Epidermal melanocyte (primary cell): Measurements from ENCODE around the gene NT5C.
"Not testable (repeated sequence)": the region's sequence is repeated elsewhere in the genome, so short reads cannot be mapped to it uniquely, and the experiment has no call there.

Source experiments
- DNase-seq: peaks from one replicate; pipeline ENCODE4 v3.0.0; 2011; ENCODE audit warnings: low spot score; ENCODE audit not compliant: insufficient read length

NT5C gene

DNA sequence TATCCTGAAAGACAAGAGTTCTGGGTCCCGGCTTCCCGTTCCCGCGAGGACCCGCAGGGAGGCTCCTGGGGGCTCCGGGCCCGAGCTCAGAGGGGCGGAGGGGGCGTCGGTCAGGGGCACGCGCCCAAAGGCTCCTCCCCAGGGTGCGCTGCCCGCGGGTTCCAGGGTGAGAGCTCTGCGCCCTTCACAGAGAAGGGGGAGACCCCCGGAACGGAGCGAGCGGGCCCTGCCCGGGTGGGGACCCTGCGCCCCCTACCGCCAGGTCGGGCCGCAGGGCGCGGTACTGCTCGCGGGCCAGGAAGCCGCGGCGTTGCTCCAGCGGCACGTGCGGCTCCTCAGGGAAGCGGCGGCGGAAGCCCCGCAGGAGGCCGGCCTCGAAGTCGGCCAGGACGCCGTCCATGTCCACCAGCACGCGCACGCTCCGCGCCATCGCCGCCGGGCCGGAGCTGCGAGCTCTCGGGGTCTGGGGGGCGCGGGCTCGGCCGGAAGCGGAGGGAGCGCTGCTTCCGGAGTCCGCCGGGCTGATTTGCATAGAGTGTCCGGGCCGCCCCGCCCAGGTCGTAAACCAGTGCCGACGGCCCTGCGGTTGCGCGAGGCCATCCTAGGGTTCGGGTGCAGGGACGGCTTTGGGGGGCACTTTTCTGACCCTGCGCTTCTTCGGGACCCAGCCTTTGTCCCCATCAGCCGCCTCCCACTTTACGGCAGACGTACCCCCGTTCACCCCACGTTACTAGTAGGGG lies at the start of gene NT5C:
TSS of gene NT5C (minus strand) at position 465 of the 740 bp plus-strand sequence. CDS start at position 430, 35 bp downstream.
- peak; percentile 76 for DNase-seq

DNA sequence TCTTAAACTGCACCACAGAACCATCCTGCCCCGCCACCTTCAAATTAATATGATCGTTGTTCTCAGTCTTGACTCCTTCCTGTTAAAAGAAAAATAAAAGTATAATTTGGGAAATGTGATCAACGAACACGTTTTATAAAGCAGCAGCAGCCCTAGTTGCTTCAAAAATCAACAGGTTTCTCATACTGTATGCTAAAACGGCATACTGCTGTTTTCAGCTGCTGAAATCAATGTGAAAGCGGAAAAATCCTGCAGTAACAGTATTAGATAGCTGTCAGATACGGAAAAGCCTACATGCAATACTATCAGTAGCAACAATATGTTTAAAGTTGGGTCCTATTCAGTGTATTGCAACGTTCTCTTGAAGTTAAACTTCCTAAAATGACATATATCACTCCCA lies 49.6 kb upstream of the NT5C start:
- DNase-seq = no peak

DNA sequence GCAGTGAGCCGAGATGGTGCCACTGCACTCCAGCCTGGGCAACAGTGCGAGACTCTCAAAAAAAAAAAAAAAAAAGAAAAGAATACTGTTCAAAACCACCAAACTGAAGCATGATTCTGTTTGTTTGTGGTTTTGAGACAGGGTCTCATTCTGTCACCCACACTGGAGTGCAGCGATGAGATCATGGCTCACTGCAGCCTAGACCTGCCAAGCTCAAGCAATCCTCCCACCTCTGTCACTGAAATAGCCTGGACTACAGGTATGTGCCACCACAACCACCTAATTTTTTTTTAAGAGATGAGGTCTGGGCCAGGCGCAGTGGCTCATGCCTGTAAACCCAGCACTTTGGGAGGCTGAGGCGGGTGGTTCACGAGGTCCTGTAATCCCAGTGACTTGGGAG lies 46.9 kb upstream of the NT5C start:
- no peak for DNase-seq

DNA sequence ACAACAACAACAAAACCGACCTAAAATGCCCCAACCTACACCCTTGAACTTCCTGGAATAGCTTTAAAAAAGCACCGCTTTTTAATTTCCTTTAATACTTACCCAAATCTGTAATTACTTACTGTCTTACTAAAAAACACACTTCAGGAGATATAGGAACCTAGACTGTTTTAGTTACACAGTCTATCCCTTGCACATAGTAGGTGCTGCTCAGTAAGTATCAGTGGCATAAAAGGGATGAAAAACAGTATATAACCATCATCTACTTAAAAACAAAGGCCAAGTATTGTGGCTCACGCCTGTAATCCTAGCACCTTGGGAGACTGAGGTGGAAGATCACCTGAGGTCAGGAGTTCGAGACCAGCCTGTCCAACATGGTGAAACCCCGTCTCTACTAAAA lies 45.1 kb upstream of the NT5C start:
- no peak for DNase-seq

DNA sequence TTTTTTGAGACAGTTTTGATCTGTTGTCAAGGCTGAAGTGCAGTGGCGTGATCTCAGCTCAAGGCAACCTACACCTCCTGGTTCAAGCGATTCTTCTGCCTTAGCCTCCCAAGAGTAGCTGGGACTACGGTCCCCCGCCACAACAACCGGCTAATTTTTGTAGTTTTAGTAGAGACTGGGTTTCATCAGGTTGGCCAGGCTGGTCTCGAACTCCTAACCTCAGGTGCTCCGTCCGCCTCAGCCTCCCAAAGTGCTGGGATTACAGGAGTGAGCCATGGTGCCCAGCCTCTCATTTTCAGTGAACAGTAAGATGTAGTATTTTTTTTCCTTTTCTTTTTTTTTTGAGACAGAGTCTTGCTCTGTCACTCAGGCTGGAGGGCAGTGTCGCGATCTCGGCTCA lies 43.5 kb upstream of the NT5C start:
- DNase-seq = no peak

DNA sequence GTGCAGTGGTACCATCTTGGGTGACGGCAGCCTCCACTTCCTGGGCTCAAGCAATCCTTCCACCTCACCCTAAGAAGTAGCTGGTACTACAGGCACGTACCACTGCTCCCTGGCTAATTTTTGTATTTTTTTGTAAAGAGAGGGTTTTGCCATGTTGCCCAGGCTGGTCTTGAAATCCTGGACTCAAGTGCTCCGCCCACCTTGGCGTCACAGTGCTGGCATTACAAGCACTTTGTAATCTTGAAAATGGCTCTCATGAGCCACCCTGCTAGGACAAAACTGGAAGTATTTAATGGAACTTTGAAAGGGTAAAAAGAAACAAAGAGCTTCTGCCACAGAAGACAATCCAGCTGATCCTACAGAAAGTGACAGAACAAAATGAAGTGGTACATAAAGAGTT lies 42.0 kb upstream of the NT5C start:
- no peak for DNase-seq

DNA sequence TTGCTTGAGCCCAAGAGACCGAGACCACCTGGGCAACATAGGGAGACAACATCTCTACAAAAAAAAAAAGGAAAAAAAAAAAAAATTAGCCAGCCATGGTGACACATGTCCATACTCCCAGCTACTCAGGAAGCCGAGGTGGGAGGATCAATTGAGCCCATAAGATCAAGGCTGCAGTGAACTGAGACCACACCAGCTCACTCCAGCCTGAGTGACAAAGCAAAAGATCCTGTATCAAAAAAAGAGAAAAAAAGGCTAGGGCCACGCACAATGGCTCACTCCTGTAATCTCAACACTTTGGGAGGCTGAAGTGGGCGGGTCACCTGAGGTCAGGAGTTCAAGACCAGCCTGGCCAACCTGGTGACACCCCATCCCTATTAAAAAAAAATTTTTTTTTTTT lies 37.5 kb upstream of the NT5C start:
- DNase-seq = no peak

DNA sequence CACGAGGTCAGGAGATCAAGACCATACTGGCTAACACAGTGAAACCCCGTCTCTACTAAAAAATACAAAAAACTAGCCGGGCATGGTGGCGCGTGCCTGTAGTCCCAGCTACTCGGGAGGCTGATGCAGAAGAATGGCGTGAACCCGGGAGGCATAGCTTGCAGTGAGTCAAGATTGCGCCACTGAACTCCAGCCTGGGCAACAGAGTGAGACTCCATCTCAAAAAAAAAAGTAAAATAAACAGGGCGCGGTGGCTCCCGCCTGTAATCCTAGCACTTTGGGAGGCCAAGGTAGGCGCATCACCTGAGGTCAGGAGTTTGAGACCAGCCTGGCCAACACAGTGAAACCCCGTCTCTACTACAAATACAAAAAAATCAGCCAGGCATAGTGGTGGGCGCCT lies 33.1 kb upstream of the NT5C start:
- DNase-seq = not testable (repeated sequence)

DNA sequence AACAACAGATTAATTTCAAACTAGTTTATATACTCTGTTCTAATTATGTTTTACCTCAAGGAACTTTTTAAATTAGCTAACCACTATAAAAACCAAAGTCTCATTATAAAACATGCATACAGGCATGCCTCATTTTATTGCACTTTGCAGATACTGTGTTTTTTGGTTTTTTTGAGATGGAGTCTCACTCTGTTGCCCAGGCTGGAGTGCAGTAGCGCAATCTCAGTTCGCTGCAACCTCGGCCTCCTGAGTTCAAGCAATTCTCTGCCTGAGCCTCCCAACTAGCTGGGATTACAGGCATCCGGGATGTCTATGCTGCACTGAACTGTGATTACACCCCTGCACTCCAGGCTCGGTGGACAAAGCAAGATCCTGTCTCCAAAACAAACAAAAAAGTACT lies 31.5 kb upstream of the NT5C start:
- no peak for DNase-seq

DNA sequence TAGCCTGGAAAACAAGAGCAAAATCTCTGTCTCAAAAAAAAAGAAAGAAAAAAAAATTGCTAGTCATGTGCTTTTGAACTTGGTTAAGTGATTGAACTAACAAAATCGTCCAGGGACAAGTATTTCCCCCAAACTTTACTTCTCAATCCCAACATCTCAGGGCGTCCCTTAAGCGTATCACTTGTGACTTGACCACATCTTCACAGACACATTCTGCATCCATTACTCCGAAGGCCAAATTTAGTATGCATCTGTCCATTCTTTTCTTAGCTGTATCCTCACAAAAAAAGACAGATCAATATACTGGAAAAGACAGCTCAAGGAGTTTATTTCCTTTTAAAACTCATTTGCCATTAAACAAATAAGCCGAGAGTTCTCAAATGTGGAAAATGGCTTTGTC lies 28.7 kb upstream of the NT5C start:
- DNase-seq = no peak

DNA sequence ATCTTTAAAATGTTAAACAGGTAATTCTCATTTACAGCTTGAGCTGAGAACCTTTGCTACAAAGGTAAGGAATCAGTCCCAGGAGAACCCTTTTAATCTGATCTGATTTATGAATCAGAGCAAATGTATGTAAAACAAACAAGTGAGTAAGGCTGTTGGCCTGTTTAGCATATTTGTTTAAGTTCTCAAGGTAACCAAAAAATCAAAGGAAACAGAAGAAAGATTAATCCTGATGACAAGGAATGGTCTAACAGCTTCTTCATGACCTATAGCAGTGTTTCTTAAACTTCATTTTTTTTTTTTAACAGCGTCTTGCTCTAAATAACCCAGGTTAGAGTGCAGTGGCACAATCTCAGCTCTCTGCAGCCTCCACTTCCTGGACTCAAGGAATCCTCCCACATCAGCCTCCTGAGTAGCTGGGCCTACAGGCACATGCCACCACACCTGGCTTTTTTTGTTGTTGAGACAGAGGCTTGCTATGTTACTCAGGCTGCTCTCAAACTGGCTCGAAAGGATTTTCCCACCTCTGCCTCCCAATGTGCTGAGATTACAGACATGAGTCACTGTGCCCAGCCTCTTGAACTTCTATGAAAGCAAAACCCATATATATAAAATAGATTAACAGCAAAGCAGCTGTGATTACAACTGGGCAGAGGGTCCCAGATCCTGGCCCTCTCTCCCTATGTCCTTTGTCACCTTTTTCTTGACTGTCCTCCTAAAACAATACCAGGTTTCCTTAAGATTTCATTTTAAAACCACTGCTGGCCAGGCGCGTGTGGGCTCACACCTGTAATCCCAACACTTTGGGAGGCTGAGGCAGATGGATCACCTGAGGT lies 27.9 kb upstream of the NT5C start:
- DNase-seq = no peak

DNA sequence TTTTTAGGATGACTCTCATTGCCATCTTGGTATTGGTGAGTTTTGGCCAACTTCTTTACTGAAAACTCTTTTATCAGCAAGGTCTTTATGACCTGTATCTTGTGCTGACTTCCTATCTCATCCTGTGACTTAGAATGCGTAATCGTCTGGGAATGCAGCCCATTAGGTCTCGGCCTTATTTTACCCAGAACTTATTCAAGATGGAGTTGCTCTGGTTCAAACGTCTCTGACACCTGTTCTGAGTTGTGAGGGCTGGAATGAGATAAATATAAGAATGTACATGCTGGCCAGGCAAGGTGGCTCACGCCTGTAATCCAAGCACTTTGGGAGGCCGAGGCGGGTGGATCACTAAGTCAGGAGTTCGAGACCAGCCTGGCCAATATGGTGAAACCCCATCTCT lies 26.9 kb upstream of the NT5C start:
- not testable (repeated sequence) for DNase-seq

DNA sequence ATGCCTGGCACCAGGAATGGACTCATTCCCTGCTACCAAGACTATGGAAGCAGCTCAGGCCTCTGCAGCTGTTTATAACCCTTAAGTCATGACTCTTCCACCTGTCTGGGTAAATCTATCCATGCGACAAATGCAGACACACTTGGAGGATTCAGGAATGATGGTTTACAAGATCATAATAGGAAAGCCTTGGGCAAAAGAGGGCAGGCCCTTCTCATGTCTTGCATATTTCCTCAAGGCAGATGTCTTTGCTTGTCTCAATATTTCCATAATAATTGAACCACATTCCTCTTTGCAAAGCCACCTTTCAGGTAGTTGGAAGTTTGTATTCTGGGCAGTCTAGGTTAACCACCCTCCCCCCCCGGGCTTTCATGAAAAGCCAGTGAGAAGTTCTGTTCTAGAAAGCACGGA lies 23.7 kb upstream of the NT5C start:
- DNase-seq = no peak

DNA sequence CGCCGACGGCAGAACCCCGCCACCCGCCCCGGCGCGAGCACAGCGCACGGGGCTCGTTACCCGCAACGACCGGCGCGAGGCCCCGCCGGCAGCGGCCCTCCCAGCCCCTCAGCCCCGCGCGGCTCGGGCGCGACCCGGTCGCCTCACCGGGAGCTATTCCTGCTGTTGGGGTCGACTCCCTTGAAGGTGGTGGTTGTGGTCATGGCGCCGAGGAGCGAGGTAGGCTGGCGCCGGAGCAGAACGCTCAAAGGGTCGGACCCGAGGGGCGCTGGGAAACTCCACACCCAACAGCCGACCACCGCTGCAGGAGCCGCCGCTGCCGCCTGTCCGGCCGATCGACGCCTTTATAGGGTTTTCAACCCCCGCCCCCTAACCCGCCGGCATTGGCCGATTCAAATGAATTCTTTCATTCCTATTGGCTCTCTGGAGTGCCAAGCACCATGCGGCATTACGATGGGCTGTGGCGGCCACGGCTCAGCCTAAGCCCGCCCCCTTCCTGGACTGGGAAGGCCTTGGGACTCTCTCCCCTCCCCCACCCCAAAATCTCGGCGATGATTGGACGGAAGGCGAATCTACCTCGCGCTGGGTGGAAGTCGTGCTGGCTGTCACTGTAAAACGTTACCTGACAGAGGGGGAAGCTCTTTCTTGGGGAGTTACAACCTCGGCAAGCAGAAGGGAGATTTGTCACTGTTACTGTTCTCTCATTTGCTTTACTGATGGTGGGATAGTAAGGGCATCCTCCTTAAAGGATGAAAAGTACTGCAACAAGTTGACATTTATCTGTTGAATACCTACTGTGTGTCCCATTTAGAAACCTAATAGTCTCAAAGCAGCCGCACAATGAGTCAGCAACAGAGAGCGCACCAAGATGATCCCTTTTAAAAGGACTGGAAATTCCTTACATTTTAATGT lies 22.9 kb upstream of the NT5C start, which contains the start of gene JPT1:
TSS of gene JPT1 (minus strand) at position 318 of the 912 bp plus-strand sequence. CDS start at position 203, 115 bp downstream.
- DNase-seq = peak; percentile 94

DNA sequence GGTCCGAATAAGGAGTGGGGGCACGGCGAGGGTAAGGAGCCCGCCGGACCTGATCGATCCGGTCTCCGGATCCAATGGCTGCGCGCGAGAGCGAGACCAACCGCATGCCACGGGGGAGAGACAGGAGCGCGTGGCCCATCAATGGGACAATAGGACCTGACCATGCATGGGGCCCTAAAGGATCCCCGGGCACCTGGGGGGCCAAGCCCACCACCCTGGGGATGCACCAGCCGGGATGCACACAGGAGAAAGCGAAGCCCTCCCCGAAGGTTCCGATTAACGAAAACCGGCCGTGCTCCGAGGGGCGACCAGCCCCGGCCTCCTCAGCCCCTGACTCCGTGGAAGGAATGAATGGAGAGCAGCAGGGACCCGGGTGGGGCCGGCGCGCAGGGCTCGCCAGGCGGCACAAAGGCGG lies 22.2 kb upstream of the NT5C start:
- peak; percentile 16 for DNase-seq

DNA sequence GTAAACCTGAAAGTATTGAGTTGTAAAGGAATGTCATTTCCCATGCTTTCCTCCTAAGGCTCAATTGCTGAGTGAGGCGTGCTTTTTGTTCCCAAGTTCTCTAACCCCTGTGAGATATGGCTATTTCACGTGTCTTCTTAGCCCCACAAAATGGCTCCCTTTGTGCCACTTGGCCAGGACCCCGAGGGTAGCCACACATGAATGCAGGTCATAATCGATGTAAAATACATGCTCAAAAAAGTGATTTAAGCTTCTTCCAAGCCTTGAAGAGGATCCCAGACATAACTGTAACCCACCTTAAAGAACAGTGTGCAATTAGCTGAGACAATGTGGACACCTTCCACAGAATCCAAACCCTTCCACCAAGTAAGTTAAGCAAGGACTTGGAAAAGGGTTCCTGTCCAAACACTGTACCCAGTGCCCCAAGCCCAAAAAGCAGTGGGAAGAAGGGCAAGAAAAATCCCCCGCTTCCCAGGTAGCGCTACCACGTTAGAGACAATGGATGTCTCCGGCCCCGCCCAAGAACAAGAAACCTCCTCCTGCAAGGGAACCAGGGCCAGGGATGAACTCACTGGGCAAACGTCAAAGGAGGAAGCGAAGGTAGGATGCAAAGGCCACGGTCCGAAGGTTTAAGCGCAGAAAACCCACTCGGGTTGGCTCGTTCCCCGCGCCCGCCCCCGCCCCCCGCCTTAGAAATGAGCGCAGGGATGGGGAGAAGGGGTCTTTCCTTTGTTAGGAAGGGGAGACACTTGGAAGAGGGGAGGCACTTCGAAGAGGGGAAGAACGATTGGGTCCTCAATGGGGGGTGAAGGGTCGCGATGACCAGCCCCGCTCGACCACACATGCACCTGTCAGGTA lies 21.6 kb upstream of the NT5C start:
- DNase-seq = no peak

DNA sequence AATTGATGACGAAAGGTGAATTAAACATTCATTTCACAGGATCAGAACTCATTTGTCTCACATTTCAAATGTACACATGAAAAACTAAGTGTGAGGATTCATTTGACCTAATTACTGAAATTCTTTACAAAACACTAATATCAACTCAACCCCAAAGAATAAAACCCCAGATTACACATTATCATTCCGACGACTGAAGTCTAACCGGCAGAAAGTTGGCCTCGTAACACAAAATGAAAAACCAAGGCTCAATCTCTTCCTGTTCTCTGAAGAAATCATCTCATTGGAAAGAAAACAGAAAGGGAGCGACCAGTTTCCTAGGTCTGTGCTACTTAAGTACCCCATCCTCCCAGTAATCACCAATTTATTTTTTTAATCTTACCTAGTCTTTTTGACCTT lies 21.0 kb upstream of the NT5C start:
- DNase-seq = no peak

DNA sequence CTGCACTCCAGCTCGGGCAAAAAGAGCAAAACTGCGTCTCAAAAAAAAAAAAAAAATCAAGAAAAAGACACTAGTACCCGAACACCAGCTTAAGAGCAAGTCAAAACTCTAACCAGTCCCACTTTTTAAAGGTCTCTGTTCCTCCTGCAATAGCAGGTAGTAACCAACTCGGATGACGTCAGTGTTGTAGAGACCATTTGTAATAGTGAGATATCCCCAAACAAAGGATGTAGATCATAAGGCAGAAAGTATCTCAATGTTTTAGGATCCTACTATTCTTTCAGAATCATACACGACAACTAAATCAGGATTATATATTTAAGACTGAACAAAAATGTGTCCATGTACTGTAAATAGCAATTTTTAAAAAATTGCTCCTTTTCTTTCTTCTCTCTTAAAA lies 20.4 kb upstream of the NT5C start:
- DNase-seq = no peak

DNA sequence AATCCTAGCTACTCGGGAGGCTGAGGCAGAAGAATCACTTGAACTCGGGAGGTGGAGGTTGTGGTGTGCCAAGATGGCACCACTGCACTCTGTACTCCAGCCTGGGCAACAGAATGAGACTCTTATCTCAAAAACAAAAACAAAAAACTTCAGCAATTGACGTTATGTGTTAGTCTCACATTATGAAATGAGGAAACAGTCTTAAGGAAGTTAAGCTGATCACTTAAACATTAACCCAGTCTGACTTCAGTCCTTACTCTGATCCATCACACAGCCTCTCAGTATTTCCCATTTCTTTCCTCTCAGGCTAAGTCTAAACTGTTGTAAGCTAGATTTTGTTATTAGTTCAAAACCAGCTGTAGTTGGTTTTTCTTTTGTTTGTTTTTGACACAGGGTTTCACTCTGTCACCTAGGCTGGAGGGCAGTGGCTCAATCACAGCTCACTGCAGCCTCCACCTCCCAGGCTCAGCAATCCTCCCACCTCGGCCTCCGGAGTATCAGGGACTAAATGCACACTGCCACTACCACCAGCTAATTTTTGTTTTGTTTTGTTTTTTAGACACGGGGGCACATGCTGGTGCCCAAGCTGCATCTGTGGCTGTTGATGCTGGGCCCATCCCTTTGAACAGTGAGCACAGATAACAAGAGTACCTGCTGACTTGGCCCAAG lies 16.5 kb upstream of the NT5C start:
- no peak for DNase-seq

DNA sequence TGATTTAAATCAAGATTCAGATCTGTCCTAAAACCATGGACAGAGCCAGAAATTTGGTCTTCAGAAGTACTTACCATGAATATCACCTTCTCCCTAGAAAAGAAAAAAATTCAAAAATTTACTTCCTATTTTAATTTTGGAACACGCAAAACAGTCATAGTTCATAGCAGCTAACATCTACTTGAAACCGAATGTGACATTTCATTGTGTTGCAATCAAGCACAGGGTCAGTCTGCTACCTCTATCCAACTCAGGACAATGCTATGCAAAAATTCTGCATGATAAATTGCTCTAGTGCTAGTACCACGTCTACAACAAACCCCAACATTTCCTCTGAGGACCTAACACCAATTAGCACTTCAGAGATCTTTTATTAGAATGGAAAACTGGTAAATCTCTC lies 15.1 kb upstream of the NT5C start:
- no peak for DNase-seq
